Body of pancreas (tissue), 4 donors: ENCODE results near the gene KLHDC4. TPM values are rescaled to one million over a fixed set of nuclear protein-coding genes. Genes with fewer than 3 reads are reported as not detected.

Experiments
- ATAC-seq: fragments of 150-250 bp; one replicate; pipeline ENCODE4 v1.9.1; 2016
- DNase-seq, 4 donors: peaks; one replicate each; pipeline ENCODE4 v3.0.0-alpha.2; 2019
- H3K27ac ChIP-seq, 4 donors: fragments of 200-600 bp; sonication (generic); 1 replicate in 3 of 4; 2 replicates in 1 of 4; pipeline versions ENCODE4 v1.5.1 to v1.6.1; 2016 to 2019; ENCODE audit warnings: mild to moderate bottlenecking in 1 of 4, mixed read lengths in 1 of 4, moderate library complexity in 1 of 4
- H3K27me3 ChIP-seq, 2 donors: fragments of 200-600 bp; sonication (generic); one replicate each; pipeline ENCODE4 v1.6.0; 2016; ENCODE audit warnings: mild to moderate bottlenecking in 1 of 2
- H3K36me3 ChIP-seq, 2 donors: fragments of 200-600 bp; sonication (generic); replicated peaks in 1 of 2; 2 replicates each; pipeline ENCODE4 v1.5.1; 2016; ENCODE audit warnings: low read depth in 2 of 2; ENCODE audit not compliant: insufficient read depth in 1 of 2
- H3K4me1 ChIP-seq: fragments of 200-600 bp; sonication (generic); one replicate; pipeline ENCODE4 v1.6.0; 2016
- H3K4me3 ChIP-seq, 2 donors: fragments of 200-600 bp; sonication (generic); 1 replicate in 1 of 2; 2 replicates in 1 of 2; pipeline ENCODE4 v1.5.1; 2016 to 2019
- H3K9me3 ChIP-seq, 3 donors: fragments of 200-600 bp; sonication (generic); 1 replicate in 2 of 3; 2 replicates in 1 of 3; pipeline ENCODE4 v1.5.1; 2016
- CTCF ChIP-seq, 7 experiments: fragments of 450-650 bp in 4 of 7; fragments of 200-600 bp in 3 of 7; sonication (generic) in 3 of 7; IDR thresholded peaks; one replicate each; pipeline ENCODE4 v1.5.1; 2016 to 2019; ENCODE audit warnings: antibody characterized with exemption in 7 of 7
- POLR2A ChIP-seq, 3 donors: fragments of 450-650 bp; IDR thresholded peaks; one replicate each; pipeline ENCODE4 v1.6.1; 2016; ENCODE audit warnings: antibody characterized with exemption in 3 of 3, mild to moderate bottlenecking in 2 of 3
- WGBS, 2 donors: methylation state at CpG; one replicate each; pipeline ENCODE4 v1.1.5; 2017; 5-methylcytosine and 5-hydroxymethylcytosine counted together
- intact Hi-C: fragments of 100-400 bp; cut with DNase I; formaldehyde crosslinking; loops from one replicate; pipeline ENCODE4 v1.15.1; 2023
- total RNA-seq, 2 donors: library from RNA; depleted of rRNA; stranded (reverse); fragments of >200 nt; gene quantifications; one replicate each; pipeline ENCODE4 v1.1.0, GENCODE V29; 2016

KLHDC4 gene
- total RNA-seq, 2 donors from 2014 or later = 25.4 to 82.1 TPM

GRCh38 chr16:87671221-87671620, 94.6 kb downstream of the KLHDC4 start:
- no peaks in the 10 kb centered on the region for H3K4me1 ChIP-seq
- ATAC-seq = no peak
- DNase-seq = no peak
- no peak overlapping the region for H3K4me3 ChIP-seq
- H3K9me3 ChIP-seq = no peaks in the 10 kb centered on the region
- intact Hi-C loops = no loop called here
- no peaks in the 10 kb centered on the region for H3K36me3 ChIP-seq
- 70 to 85% methylated on average over 2 to 13 of the region's 13 CpGs for WGBS, 2 donors
- no peaks in the 10 kb centered on the region for H3K27me3 ChIP-seq
- no peak overlapping the region for H3K27ac ChIP-seq
- TF ChIP-seq POLR2A (IDR thresholded peaks at IDR 0.05) = no peak
- no peak for TF ChIP-seq CTCF (IDR thresholded peaks at IDR 0.05)

GRCh38 chr16:87669672-87670071, 96.1 kb downstream of the KLHDC4 start:
- WGBS, 2 donors = 64 to 65% methylated on average over 3 to 21 of the region's 21 CpGs
- Histone ChIP-seq H3K9me3 (no peaks in the 10 kb centered on the region), H3K4me1 (no peaks in the 10 kb centered on the region), H3K27ac (no peak overlapping the region), H3K4me3 (no peak overlapping the region), H3K27me3 (no peaks in the 10 kb centered on the region), H3K36me3 (no peaks in the 10 kb centered on the region)
- DNase-seq (no peak), ATAC-seq (no peak)
- TF ChIP-seq POLR2A (IDR thresholded peaks at IDR 0.05) = no peak
- TF ChIP-seq CTCF (IDR thresholded peaks at IDR 0.05) = no peak
- intact Hi-C loops = no loop called here

GRCh38 chr16:87667946-87668345, 97.8 kb downstream of the KLHDC4 start:
- H3K4me1 ChIP-seq = no peaks in the 10 kb centered on the region
- H3K36me3 ChIP-seq = no peaks in the 10 kb centered on the region

GRCh38 chr16:87667443-87667842, 98.3 kb downstream of the KLHDC4 start:
- 62 to 65% methylated on average over 4 to 7 of the region's 7 CpGs for WGBS, 2 donors
- TF ChIP-seq CTCF (IDR thresholded peaks at IDR 0.05) (no peak), POLR2A (IDR thresholded peaks at IDR 0.05) (no peak)
- H3K4me1 ChIP-seq = no peaks in the 10 kb centered on the region
- DNase-seq (no peak), ATAC-seq (no peak)
- no peaks in the 10 kb centered on the region for H3K27me3 ChIP-seq
- no peak overlapping the region for H3K27ac ChIP-seq
- H3K36me3 ChIP-seq = no peaks in the 10 kb centered on the region
- H3K4me3 ChIP-seq = no peak overlapping the region
- no peaks in the 10 kb centered on the region for H3K9me3 ChIP-seq
- intact Hi-C loops = no loop called here

More at GRCh38 chr16:87667946-87668345, 97.8 kb downstream of the KLHDC4 start:
- H3K27ac ChIP-seq = no peak overlapping the region
- DNase-seq (no peak), ATAC-seq (no peak)
- no peak for TF ChIP-seq CTCF (IDR thresholded peaks at IDR 0.05)
- no peak for TF ChIP-seq POLR2A (IDR thresholded peaks at IDR 0.05)
- no peaks in the 10 kb centered on the region for H3K9me3 ChIP-seq
- 80 to 85% methylated on average over 19 of the region's 19 CpGs for WGBS, 2 donors
- intact Hi-C loops = no loop called here
- H3K27me3 ChIP-seq = no peaks in the 10 kb centered on the region
- no peak overlapping the region for H3K4me3 ChIP-seq

GRCh38 chr16:87666919-87667318, 98.9 kb downstream of the KLHDC4 start:
- no peaks in the 10 kb centered on the region for H3K27me3 ChIP-seq
- DNase-seq (no peak), ATAC-seq (no peak)
- H3K9me3 ChIP-seq = no peaks in the 10 kb centered on the region
- 48 to 52% methylated on average over 8 to 16 of the region's 16 CpGs for WGBS, 2 donors
- no peak for TF ChIP-seq CTCF (IDR thresholded peaks at IDR 0.05)
- no peak for TF ChIP-seq POLR2A (IDR thresholded peaks at IDR 0.05)
- no peaks in the 10 kb centered on the region for H3K36me3 ChIP-seq
- H3K4me3 ChIP-seq = no peak overlapping the region
- intact Hi-C loops = no loop called here
- no peaks in the 10 kb centered on the region for H3K4me1 ChIP-seq
- H3K27ac ChIP-seq = no peak overlapping the region
